DMS114 treated with DMSO at 0.1 percent for 48 hours (cell line): ENCODE results near the gene RFLNA.

Experiments
- DNase-seq: peaks from one replicate; lab custom pipeline; 2025; ENCODE audit not compliant: unreplicated experiment; lab: John Stamatoyannopoulos, UW

Gene RFLNA

GRCh38 chr12:124357616-124358015 is 62.7 kb downstream of the RFLNA start:
- DNase-seq: no peak

DNA sequence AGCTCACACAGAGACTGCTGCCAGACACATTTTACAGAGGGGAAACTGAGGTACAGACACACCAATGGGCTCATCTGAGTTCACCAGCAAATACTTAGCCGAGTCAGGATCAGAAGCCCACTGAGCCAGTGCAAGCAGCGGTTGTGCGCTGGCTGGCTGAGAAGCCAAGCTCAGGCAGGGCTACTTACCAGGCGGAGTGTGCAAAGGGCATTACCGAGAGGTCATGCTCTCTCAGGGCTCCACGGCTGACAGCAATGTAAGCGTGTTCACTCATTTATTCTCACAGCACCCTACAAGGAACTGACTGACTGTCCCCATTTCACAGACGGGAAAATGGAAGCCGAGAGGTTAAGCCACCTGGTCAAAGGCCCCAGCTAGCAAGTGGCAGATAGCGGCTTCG is 63.7 kb downstream of the RFLNA start:
- DNase-seq: no peak

DNA sequence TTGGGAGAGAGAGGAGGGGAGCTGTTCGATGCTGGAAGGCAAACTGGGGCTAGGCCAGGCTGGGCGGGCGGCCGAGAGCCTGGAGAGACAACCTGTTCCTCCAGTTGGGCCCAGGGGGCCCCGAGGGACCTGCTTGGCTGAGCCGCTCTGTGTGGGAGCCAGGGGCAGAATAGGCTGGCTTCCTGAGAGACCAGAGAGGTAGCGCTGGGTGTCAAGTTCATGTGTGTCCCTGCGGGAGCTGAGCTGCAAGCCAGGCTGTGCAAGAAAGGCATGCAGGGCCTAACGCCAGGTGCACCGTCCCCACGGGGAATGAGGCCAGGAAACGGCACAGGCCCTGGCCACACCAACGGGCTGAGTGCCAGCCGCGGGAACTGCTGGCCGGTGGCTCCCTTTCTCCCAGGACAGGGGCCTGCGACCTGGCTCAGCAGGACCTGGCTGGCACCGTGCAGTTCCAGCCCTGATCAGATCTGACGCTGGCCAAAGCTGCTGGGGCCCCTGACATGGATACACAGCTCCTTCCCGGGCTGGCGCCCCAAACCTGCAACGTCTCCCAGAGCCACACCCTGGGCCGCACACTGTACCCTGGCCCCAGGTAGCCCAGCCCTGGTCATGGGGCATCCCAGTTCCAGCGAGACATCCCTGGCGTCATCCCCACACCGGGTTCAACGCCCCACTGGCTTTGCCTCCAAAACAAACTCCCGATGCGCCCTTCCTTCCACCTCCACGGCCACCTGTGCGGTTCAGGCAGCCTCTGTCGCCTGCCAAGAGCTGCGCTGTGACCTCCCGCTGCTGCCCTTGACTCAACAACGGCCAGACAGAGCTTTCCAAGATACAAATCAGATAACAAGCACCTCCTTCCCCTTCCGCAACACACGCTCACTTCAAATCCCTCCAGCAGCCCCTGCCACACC is 65.0 kb downstream of the RFLNA start:
- DNase-seq: no peak

- DNase-seq: no peak
These were observed 66.4 kb downstream of the RFLNA start for GRCh38 chr12:124361074-124361970.

GRCh38 chr12:124361996-124362395 is 67.1 kb downstream of the RFLNA start:
- DNase-seq: no peak

DNA sequence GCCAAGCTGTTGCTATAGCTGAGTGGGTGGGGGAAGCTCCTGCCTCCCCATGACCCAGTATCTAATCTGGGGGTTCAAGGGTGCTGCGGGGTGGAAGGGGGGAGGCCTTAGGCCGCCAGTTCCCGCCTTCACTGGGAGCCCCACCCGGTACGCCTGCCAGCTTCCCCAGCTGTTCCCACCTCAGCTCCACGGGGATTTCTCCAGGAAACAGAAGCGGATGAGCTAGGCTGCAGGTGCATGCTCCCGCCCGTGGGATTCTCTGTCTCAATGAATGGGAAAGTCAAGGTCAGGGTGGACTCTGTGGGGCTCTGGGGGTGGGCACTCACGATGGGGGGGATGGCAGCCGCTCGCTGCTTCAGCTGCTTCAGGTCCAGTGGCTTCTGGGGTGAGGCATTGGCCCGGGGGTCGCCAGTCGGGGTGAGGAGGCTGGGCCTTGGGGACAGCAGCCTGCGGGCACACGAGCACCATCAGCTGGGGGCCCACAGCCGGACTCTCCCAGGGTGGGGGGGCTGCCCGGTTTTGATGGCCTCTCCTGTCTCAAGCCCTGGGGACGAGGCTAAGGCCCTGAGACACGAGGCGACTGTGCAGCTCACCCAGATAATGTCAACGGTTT is 68.6 kb downstream of the RFLNA start:
- no peak for DNase-seq

DNA sequence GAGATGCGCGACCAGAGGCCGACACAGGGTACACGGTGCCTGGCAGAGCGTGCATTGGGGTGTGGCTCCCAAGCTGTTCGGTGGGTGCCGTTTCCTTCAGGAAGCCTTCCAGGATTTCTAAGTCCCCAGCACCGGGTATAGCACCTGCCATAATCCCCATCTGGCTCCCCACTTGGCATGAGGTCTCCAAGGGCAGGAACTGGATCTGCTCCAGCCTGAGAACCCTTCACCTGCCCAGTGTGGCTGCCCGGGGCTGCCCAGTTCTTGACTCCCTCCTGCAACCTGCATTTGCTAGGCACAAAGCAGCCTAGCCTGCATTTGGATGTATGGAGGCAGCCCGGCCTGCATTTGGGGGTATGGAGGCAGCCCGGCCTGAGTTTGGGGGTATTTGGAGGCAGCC is 69.7 kb downstream of the RFLNA start:
- no peak for DNase-seq
